Skeletal muscle cell (primary cell): ENCODE data around the gene SSH2.

ENCODE experiments used
- DNase-seq: peaks from one replicate; pipeline ENCODE4 v3.0.0-alpha.2; 2010; ENCODE audit warnings: low read depth
- H3K4me3 ChIP-seq: 2 replicates; pipeline ENCODE4 v1.5.1; 2011; ENCODE audit warnings: low read depth, mild to moderate bottlenecking, control low read depth, low read length, moderate library complexity

SSH2 gene

DNA sequence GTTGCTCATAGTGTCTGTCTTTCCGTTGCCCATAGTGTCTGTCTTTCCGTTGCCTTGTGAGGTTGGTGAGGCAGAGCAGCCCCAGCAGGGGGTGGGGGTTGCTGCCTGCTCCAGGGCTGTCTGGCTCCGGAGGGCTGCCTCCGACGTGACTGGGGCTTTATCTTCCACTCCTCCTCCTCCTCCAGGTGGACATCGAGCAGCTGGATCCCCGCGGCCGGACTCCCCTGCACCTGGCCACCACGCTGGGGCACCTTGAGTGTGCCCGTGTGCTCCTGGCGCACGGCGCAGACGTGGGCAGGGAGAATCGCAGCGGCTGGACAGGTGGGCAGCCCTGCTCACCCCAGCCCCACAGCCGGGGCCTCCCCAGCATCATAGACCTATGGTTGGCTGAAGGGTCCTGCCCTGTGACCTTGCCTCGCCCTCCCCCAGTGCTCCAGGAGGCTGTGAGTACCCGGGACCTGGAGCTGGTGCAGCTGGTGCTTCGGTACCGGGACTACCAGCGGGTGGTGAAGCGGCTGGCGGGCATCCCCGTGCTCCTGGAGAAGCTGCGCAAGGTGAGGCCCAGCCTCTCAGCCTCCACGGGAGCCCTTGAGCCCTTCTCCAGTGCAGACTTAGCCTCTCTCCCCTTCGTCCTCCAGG, 322.4 kb downstream of the SSH2 start:
- H3K4me3 ChIP-seq, result no peak overlapping the region
- DNase-seq, result no peak

GRCh38 chr17:29603109-29603674, 326.8 kb downstream of the SSH2 start:
- DNase-seq, result no peak
- H3K4me3 ChIP-seq, result no peak overlapping the region

- H3K4me3 ChIP-seq, result no peak overlapping the region
- no peak for DNase-seq
Observed at GRCh38 chr17:29597361-29598172, 332.5 kb downstream of the SSH2 start.

GRCh38 chr17:29596811-29597210, 333.2 kb downstream of the SSH2 start:
- DNase-seq, result no peak
- H3K4me3 ChIP-seq, result no peak overlapping the region

DNA sequence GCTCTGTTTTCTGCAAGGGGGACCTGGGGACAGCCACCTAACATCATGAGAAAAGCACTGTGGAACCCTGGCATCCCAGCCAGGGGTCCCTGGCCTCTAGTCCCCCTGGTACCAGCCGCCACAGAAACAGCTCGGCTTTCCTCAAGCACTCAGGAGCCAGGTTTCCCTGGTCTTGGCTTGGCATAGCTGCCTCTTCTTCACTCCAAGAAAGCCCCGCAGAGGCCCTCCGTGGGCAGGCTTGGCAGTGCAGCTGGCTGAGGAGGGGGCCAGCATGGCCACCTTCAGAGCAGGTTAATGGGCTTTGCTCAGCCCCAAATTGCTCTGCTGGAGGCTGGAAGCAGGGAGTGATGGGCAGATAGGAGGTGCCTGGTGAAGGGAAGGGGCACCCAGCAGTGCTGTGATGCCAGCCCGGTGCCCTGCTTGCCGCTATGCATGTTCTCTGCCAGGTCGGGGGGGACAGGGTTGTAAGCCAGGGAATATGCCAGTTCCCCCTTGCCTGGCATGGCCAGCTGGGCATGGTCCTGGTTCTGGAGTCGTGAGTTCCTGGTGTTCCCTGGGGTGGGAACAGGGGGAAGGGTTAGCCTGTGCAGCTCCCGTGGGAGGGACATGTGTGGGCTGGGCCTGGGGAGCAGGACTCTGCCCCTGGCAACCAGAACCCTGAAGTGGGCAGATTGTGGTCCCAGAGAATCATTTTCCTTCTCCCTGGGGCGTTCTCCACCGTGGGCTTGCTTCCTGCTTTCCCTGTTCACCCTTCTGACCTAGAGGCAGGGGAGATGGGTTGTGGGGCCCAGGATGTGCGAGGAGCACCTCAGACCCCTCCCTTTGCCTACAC, 333.9 kb downstream of the SSH2 start:
- no peak overlapping the region for H3K4me3 ChIP-seq
- no peak for DNase-seq

GRCh38 chr17:29595107-29595942, 334.7 kb downstream of the SSH2 start:
- DNase-seq, result no peak
- H3K4me3 ChIP-seq, result no peak overlapping the region

GRCh38 chr17:29594519-29595090, 335.4 kb downstream of the SSH2 start:
- no peak for DNase-seq
- no peak overlapping the region for H3K4me3 ChIP-seq

DNA sequence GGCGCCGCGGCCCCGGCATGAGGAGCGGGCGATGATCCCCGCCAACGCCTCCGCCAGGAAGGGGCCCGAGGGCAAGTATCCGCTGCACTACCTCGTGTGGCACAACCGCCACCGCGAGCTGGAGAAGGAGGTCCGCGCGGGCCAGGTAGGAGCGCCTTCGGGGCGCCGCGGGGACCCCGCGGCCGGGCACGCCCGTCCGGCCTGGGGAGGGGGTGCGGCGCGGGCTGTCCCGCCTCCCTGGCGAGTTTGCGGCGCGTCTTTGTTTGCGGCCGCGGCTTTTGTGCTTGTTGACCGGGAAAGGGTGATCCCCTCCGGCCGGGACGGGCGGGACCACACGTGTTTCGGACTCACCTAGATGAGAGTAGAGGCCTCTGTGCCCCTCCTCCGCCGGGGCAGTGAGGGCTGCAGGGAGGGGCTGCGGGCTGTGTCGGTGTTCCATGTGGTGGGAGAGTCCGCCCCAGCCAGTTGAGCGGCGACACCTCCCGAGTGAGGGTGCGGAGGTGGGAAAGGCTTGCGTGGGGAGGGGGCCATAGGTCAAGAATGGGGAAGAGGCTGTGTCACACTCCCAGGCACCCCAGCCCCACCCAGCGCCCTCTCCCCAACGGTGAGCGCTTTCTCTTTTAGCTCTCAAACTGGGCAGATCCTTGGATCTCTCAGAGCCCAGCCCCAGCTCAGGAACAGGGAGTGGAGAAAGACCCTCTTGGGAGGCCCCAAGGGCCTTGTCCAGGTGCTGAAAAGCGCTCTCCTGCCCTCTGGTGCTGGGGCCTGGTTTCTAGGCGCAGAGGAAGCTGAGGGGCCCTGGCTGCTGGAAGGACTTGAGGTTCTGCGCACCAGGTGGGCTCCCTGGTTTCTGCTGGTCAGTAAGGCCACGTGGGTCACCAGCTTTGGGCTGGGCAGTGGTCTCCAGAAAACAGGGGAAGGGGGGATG, 336.2 kb downstream of the SSH2 start:
- peak overlapping the region; percentile 62 for H3K4me3 ChIP-seq
- no peak for DNase-seq

- H3K4me3 ChIP-seq, result peak within 1 kb of the TSS; percentile 62
- DNase-seq, result no peak
Observed at GRCh38 chr17:29592850-29593551, 337.0 kb downstream of the SSH2 start, which contains the start of gene ANKRD13B. Gene ANKRD13B, plus strand, starts transcription at chr17:29593132. Its CDS starts 490 bp downstream, at chr17:29593622.

- DNase-seq, result no peak
- peak overlapping the region; percentile 34 for H3K4me3 ChIP-seq
Observed at GRCh38 chr17:29591737-29592608, 338.1 kb downstream of the SSH2 start.

DNA sequence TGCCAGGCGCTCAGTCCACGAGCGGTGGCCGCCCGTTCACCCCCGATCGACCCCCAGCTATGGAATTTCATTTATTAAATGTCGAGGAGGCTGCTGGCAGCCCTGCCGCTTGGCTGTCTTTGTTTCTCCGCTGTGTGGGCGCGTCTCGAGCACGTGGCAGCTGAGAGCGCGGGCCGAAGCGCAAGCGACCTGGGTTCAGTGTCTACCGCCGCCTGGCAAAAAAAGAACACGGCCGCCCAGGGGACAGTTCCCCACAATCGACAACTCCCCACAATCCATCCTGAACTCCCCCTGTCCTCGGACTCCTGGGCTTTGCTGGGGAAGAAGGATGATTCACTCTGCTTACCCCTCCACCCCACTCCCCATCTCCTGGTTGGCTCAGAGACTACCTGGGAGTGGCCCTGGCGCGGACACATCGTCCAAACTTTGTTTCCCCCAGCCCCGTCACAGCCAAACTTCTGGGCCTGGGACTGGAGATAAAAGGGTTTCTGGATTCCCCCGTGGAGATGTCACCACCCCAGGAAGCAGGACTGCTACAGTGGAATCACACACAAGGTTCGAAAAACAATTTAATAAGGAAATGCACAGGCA, 338.8 kb downstream of the SSH2 start:
- no peak for DNase-seq
- H3K4me3 ChIP-seq, result peak overlapping the region; percentile 34

- peak overlapping the region; percentile 52 for H3K4me3 ChIP-seq
Observed at GRCh38 chr17:29590411-29591145, 339.4 kb downstream of the SSH2 start.

DNA sequence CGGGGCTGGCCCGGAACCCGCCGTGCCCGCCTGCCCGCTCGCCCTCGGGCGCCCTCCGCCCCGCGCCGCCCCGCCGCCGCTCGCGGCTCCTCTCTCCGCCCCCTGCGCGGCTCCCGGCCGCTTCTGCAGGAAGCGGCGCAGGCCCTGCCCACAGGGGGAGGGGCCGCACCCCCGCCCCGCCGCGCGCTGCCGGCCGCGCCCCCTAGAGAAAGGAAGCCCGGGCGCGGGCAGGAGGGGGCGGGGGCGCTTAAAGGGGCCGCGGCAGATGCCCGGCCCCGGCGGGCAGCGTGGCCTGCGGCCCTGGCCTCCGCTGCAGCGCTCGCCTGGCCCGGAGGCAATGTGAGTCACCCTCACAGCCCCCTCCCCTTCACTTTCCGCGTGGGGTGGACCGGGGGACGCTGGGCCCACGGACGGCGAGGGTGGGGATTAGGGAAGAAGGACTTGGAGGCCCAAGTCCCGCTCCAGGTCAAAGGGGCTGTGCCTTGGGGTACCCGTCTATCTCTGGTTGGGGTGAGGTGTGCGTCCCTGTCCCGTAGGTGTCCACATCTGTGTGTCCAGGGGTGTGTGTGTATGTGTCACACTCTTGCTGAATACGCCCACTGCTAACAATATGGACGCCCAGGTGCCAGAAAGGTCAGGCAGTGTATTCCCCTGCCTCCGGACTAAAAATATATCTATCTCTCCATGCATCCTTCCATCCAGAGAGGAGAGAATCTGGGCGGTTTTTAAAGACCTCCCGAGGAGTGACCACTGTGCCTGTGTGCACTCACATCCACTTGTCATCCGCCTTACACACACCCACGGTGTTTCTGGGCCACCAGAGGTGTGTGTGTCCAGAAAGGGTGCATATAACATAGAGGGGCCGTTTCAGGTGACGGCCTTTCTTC, 340.3 kb downstream of the SSH2 start, which contains the start of gene GIT1:
Gene GIT1 (minus strand): TSS at position 125 of the 887 bp plus-strand sequence. CDS start 270 bp downstream, outside the sequence.
- peak within 1 kb of the TSS; percentile 61 for H3K4me3 ChIP-seq
- DNase-seq, result peak; percentile 50

More at GRCh38 chr17:29590411-29591145, 339.4 kb downstream of the SSH2 start:
- no peak for DNase-seq
